NCI-H82 treated with DMSO at 0.1 percent for 48 hours (cell line): ENCODE measurements around the gene CBLC.

ENCODE experiments used
- DNase-seq: peaks from one replicate; lab custom pipeline; 2025; ENCODE audit not compliant: unreplicated experiment; lab: John Stamatoyannopoulos, UW

CBLC gene

DNA sequence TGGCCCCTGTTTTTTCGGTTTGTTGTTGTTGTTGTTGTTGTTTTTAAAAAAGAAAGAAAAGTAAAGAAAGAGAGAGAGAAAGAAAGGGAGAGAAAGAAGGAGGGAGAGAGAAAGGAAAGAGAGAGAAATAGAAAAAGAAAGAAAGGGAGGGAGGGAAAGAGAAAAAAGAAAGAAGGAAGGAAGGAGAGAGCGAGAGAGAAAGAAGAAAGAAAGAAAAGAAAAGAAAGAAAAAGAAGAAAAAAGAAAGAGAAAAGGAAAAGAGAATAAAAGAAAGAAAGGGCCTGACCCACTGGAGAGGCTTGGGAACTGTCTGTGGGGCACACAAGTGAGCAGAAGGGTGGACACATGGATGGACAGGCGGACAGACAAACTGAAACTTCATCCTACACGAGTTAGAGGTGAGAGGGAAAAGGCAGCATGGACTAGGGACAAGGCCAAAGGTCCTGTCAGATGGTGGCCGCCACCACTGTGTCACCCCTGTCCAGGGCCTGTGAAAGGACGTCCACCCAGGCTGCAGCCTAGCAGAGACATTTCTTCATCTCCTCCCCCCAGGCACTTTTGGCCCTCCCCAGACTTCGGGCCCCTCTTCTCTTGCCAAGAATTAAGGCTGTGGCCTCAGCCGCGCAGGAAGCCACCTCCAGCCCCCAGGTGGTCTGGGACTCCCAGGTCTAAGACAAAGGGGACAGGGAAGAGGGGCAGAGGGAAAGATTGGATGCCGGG lies 22.1 kb downstream of the CBLC start:
- no peak for DNase-seq

DNA sequence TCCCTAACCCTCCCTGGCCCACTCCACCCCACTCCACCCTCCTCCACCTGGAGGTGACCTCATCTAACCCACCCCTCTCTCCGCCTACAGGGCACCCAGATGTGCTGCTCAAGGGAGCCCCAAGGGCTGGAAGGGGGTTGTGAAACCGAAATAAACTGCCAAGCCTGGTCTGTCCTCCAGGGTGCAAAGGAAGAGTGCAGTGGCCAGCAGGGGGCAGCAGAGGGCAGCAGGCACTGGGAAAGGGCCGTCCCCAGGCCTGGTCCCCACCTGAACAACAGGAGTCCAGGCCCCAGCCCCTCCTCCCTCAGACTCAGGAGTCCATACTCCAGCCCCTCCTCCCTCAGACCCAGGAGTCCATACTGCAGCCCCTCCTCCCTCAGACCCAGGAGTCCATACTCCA lies 22.8 kb downstream of the CBLC start:
- peak; percentile 37 for DNase-seq

DNA sequence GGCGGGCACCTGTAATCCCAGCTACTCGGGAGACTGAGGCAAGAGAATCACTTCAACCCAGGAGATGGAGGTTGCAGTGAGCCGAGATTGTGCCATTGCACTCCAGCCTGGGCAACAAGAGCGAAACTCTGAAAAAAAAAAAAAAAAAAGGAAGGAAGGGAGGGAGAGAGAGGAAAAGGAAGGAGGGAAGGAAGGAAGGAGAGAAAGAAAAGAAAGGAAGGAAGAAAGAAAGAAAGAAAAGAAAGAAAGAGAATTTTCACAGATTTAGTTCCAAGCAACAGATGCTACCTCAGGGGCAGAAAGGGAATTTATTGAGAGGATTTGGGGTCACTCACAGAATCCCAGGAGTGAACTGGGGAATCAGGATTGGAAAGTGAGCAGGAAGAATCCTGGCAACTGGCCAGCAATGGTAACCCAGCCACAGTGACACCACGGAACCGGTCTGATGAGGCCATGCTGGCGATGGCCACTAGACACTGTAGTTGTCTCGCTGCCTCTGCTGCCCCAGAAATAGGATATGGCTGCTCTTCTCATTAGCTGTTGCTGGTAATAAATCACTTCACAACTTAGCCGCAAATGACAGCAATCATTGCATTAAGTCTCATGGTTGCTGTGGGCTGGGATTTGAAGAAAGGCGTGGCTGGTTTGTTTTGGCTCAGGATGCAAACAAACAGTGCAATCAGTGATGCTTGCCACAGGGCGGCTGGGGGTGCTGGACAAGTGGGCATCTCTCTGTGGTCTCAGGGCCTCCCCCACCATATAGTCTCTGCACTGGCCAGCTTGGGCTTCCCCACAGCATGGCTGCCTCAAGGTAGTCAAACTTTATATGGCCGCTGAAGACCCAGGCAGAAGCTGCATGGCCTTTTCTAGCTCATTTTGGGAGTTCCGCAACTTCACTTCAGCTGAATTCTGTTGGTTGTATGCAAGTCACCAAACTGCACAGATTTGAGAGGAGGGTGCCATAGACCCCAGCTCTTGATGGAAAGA lies 26.0 kb downstream of the CBLC start:
- DNase-seq = peak; percentile 39

DNA sequence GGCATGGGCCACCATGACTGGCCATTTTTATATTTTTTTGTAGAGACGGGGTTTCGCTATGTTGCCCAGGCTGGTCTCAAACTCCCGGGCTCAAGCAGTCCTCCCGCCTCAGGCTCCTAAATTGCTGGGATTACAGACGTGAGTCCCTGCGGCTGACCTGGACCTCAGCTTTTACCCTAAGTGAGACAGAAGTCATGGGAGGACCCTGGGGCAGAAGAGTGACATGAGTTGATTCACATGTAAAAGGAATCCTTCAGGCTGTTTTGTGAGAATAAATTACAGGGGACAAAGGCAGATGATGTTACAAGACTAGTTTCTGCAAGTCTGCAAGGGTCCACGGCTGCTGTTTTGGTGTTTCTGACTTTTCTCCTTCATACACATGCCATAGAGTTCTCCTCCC lies 28.6 kb downstream of the CBLC start:
- no peak for DNase-seq

DNA sequence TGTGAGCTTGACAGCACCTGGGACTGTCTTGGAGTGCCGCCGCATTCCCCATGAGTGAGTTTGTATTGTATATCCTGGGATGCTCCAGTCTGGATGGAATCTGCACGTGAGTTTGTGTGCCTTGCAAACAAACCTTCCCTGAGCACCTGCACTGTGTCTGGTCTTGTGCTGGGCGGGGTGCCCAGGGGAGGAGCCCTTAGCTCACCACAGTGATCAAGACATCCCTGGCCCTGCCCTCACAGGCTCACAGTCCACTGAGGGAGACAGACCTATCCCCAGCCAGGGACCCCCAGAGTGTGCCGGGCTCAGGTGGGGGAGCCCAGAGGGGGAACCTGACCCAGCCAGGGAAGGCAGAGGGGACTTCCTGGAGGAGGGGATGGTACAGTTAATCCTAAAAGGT lies 29.5 kb downstream of the CBLC start:
- no peak for DNase-seq

DNA sequence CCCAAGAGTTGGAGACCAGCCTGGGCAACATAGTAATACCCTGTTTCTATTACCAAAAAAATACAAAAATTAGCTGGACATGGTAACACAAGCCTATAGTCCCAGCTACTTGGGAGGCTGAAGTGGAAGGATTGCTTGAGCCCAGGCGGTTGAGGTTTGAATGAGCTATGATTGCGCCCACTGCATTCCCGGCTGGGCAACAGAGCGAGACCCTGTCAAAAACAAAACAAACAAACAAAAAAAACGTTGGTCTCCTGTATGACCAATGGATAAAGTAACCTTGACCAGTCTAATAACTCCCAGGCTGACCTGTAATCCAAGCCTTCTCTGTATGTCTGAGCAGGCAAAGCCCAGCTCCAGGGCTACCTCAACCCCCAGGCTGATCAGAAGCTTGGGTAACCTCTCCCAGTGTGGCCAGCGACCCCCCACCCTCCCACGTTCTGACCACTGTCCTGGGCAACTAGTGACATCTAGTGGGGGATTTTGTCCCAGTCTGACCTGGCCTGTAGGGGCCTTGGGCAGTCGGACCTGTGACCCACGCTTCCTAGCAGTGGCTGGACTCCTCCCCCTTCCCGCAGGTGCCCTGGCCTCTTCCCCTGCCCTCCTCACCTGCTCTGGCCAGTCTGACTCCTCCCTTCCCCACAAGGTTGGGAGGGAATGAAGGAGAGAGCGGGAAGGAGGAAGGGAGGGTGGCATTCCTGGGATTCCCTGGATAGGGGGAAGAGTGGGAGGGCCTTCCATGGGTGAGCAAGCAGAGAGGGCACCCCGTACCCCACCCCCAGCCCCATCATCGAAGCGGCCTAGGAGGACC lies 30.2 kb downstream of the CBLC start:
- no peak for DNase-seq

DNA sequence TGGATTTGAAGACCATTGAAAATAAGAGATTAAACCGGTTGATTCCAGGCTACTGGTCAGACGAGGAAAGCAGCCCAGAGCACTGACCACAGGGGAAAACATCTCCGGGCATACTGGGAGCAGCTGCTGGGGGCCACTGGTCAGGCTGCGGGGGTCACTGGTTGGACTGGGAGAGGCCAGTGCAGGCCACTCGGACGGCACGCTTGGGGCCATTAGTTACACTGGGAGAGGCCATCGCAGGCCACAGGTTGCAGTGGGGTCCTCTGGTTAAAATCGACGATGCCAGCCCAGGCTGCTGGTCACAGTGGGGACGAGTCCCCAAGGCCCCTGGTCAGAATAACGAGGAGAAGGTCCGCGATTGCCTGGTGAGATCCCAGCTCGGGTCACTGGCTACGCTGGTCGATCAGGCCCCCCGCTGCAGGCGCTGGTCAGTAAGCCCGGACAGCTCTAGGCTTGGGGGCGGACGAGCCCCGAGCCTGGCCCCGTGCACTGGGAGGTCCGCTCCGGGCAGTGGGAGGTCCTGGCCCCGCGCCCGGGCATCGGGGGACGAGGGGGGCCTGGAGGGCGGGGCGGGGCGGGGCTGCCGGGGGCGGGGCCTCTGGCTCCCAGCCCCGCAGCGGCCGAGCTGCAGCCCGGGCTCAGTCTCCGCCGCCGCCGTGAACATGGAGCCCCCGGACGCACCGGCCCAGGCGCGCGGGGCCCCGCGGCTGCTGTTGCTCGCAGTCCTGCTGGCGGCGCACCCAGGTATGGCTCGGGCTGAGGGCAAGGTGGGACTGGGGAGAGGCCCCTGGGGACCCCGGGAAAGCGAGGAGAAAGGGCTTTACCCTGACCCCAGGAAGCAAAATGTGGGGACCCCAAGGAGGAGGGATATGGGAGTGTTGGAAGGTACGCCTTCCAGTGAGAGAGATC lies 31.0 kb downstream of the CBLC start, which contains the start of gene BCAM:
TSS of gene BCAM (plus strand) at position 641 of the 909 bp plus-strand sequence. CDS start at position 663, 22 bp downstream.
- DNase-seq = no peak

DNA sequence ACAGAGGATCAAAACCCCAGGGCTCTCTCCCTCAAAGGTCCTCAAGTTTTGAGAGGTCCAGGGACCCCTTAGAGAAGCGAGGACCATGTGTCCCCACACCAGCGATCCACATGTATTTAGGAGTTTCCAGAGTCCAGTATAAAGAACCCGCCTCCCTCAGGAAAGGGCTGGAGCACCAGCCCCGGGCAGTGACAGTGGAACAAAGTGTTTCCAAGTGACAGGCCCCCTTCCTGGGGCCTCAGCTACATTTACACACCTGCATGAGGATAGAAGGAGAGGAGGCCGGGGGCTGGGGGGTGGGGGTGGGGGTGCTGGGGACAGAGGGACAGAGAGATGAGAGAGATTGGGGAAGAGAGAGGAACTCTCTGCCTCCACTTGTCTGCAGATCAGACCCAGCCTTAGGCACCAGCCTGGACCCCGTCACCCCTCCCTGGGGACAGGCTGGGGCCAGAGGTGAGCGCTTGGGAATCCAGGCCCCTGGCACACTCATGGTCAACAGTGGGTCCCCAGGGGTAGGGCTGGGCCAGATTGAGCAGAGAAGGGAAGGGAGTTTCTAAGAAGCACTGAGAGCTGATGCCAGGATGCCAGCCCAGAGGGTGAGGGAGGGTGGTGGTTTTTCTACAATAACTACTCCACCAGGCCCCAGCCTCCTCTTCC lies 32.0 kb downstream of the CBLC start:
- DNase-seq = no peak

DNA sequence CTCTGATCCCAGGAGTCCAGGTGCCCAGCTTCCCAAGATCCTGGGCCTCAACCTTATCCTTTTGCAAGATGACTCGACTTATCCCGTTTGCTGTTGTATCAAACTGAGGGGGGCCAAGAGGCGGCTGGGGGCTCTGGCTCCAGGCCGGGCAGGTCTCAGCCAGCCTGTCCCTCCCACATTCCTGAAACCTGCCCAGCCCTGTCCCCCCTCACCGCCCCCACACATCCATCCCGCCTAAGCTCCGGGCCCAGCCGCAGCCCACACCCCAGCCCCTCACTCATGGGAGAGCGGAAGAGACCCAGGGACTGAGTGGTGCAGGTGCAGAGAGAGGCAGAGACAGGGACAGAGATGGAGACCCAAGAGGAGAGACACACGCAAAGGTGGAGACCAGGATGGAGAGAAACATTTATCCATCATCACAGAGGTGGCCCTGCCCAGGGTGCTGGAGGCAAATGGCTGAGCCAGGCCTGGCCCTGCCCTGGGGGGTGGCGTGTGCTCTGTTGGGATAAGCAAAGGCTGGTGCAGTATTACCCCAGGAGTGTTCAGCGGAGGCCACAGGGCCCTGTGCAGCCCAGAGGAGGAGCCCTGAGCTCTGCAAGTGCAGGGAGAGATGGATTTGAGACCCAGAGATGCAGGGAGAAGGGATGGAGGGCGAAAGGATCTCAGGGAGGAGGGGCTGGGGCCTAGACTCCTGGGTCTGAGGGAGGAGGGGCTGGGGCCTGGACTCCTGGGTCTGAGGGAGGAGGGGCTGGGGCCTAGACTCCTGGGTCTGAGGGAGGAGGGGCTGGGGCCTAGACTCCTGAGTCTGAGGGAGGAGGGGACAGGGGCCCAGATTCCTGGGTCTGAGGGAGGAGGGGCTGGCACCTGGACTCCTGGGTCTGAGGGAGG lies 32.8 kb downstream of the CBLC start:
- no peak for DNase-seq

DNA sequence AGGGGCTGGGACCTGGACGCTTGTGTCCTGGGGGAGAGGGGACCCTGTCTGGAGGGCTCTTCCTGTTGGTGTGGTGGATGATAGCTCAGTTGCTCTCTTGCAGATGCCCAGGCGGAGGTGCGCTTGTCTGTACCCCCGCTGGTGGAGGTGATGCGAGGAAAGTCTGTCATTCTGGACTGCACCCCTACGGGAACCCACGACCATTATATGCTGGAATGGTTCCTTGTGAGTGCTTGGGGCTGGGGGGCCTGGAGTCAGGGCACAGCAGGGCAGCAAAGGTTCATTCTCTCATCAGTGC lies 33.4 kb downstream of the CBLC start:
- no peak for DNase-seq

DNA sequence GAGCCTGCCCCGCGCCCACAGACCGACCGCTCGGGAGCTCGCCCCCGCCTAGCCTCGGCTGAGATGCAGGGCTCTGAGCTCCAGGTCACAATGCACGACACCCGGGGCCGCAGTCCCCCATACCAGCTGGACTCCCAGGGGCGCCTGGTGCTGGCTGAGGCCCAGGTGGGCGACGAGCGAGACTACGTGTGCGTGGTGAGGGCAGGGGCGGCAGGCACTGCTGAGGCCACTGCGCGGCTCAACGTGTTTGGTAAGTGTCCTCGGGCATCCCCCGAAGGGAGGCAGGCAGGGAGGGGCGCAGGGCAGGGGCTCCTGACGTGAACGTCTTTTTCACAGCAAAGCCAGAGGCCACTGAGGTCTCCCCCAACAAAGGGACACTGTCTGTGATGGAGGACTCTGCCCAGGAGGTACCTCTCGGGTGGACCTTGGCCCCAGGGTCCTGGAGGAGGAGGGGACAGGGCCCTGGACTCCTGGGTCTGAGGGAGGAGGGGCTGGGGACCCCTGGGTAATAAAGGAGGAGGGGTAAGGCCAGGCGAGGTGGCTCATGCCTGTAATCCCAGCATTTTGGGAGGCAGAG lies 34.5 kb downstream of the CBLC start:
- DNase-seq = no peak

DNA sequence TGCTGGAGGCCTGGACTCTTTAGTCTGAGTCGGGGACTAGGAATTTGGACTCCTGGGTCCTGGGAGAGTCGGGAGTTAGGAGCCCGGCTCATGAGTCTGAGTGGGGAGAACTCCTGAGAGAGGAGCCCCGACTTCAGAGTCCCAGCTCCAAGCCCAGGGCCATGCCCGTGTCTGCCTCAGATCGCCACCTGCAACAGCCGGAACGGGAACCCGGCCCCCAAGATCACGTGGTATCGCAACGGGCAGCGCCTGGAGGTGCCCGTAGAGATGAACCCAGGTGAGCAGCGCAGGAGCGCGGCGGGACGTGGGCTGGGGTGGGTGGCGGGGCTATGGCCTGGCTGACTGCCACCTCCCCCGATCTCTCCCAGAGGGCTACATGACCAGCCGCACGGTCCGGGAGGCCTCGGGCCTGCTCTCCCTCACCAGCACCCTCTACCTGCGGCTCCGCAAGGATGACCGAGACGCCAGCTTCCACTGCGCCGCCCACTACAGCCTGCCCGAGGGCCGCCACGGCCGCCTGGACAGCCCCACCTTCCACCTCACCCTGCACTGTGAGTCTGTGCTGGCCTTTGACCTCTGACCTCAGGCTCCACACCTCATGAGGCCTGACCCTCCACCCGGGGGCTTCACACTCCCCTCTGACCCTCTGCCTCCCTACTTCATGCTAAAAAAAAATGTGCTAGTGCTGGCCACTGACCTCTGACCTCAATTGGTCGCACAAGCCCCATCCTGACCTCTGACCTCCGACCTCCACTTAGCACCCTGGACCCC lies 35.6 kb downstream of the CBLC start:
- no peak for DNase-seq

DNA sequence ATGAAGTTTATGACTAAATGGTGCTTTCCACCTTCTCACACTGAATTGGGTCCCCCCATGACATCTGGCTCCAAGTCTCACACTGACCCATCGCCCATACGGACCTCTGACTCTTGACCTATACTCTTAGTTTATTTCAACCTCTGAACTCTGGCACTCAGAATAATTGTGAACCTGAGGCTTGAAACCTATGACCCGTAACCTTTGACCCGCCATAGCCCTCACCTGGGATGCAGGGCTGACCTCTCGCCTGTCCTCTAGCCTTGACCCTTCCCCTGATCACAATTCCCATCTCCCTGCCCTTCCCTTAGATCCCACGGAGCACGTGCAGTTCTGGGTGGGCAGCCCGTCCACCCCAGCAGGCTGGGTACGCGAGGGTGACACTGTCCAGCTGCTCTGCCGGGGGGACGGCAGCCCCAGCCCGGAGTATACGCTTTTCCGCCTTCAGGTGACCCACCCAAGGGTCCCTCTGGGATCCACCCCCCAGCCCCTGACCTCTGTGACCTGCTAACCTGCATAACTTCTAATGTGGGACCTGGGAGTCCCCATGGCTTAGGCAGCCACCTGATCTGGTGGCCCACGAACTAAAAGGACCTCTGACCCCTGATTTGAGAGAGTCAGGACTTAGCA lies 36.3 kb downstream of the CBLC start:
- DNase-seq = no peak

DNA sequence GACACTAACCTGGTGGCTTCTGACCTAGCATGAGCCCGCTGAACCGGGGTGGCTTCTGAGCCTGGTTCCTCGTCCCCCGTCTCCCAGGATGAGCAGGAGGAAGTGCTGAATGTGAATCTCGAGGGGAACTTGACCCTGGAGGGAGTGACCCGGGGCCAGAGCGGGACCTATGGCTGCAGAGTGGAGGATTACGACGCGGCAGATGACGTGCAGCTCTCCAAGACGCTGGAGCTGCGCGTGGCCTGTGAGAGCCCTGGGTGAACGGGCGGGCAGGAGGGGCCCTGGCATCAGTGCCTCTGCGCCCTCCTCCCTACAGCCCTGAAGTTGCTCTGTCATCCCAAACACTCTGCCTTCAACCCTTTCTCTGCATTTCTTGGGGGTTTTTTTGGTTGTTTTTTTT lies 36.8 kb downstream of the CBLC start:
- no peak for DNase-seq

DNA sequence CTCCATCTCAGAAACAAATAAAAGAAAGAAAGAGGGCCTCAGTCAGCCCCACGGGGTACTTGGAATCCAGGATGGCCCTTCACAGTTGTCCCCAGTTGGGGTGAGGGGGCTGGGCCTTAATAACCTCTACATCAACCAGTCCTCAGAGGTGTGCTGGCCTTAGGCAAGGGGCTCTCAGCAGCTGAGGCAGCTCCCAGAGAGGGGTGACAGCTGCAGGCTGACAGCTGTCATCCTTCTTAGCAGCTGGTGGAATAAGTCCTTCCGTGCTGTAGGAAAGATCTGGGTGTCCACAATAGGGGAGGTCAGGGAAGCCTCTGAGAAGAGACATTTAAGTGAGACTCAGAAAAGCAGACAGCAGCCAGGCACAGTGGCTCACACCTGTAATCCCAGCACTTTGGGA lies 38.6 kb downstream of the CBLC start:
- DNase-seq = peak; percentile 68

DNA sequence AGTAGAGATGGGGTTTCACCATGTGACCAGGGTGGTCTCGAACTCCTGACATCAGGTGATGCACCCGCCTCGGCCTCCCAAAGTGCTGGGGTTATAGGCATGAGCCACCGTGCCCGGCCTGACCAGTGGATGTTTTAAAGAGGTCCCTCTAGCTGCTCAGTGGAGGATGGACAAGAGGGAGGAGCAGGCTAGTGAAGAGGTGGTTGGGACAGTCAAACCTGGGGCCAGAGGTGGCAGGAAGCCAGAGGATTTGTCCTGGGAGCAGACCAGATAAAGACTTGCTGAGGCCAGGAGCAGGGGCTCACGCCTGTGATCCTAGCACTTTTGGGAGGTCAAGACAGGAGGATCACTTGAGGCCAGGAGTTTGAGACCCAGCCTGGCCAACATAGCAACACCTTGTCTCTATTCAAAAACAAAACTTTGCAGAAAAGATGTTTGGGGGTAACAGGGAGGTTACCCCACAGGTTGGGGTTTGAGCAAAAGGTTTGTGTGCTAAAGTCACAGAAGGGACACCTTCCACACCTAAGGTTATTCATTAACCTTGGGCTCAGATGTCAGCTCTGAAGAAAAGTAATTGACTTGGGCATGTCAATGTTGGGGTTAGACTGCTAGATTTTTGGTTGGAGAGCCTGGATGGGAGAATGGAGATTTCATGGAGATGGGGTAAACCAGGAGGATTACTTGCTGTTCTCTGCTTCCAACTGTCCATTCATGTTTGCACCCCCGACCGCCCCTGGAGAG lies 40.2 kb downstream of the CBLC start:
- no peak for DNase-seq
